H1 (cell line): ENCODE results near the gene INIP.

ENCODE experiments used
- CHD1 ChIP-seq: IDR thresholded peaks from 2 replicates; pipeline ENCODE4 v1.6.1; 2012; ENCODE audit warnings: low read depth, low read length, improper control_type of control experiment
- CTCF ChIP-seq, 3 experiments: IDR thresholded peaks; 1 replicate in 2 of 3; 2 replicates in 1 of 3; pipeline versions ENCODE4 v1.5.1 to v1.6.1; 2011; ENCODE audit warnings: low read length in 3 of 3, mild to moderate bottlenecking in 3 of 3, inconsistent platforms in 2 of 3, low read depth in 1 of 3, moderate library complexity in 1 of 3; ENCODE audit not compliant: insufficient read depth in 1 of 3; ENCODE audit errors: control extremely low read depth in 1 of 3
- EP300 ChIP-seq, 2 experiments: IDR thresholded peaks; 1 replicate in 1 of 2; 2 replicates in 1 of 2; pipeline ENCODE4 v1.6.1; 2011 to 2012; ENCODE audit warnings: low read depth in 2 of 2, low read length in 2 of 2, mild to moderate bottlenecking in 2 of 2, borderline replicate concordance in 1 of 2, inconsistent platforms in 1 of 2, moderate library complexity in 1 of 2
- FOSL1 ChIP-seq: IDR thresholded peaks from 2 replicates; pipeline ENCODE4 v1.6.1; 2011; ENCODE audit warnings: mild to moderate bottlenecking, low read depth, low read length, moderate library complexity; ENCODE audit not compliant: insufficient read depth
- POLR2AphosphoS5 ChIP-seq: IDR thresholded peaks from 2 replicates; pipeline ENCODE4 v1.6.1; 2011; ENCODE audit warnings: low read depth, low read length
- SP2 ChIP-seq: IDR thresholded peaks from 2 replicates; pipeline ENCODE4 v1.6.1; 2012; ENCODE audit warnings: mild to moderate bottlenecking, low read length, inconsistent platforms
- SUZ12 ChIP-seq: fragments of 200-600 bp; sonication (generic); IDR thresholded peaks from 2 replicates; pipeline ENCODE4 v1.6.1; 2012; ENCODE audit warnings: mild to moderate bottlenecking, inconsistent platforms, low read length, moderate library complexity, mixed read lengths

- no peak for TF ChIP-seq SP2
- no peak for TF ChIP-seq CTCF (IDR thresholded peaks at IDR 0.05; ENCODE audit: control extremely low read depth in 1 of 3, insufficient read depth in 1 of 3, low read depth in 1 of 3, low read length in 3 of 3)
- no peak for TF ChIP-seq CHD1
- no peak for TF ChIP-seq EP300 (IDR thresholded peaks at IDR 0.05; ENCODE audit: borderline replicate concordance in 1 of 2, low read depth in 2 of 2, low read length in 2 of 2)
- TF ChIP-seq POLR2AphosphoS5: no peak
- TF ChIP-seq SUZ12: no peak
- TF ChIP-seq FOSL1: no peak
Observed at GRCh38 chr9:112753725-112754124, 35.8 kb upstream of the INIP start.
